Endothelial cell of umbilical vein (primary cell): ENCODE data around the gene ERO1B. TPM values are rescaled to one million over a fixed set of nuclear protein-coding genes. Genes with fewer than 3 reads are reported as not detected.

Experiments
- BruUV-seq: library from RNA; stranded (reverse); fragments of 400-500 nt; replicated peaks from 2 replicates; lab custom pipeline; 2021; lab: Mats Ljungman, UMichigan
- CTCF ChIA-PET: fragments of 300-600, 350-600 bp; sonication (Branson Sonifier 250); formaldehyde crosslinking; loops from one replicate; lab custom pipeline; 2021; ENCODE audit warnings: antibody characterized with exemption, inconsistent platforms; lab: Charles Lee
- POLR2A ChIA-PET: fragments of 300-600, 350-600 bp; sonication (Branson Sonifier 250); formaldehyde crosslinking; loops from one replicate; lab custom pipeline; 2021; ENCODE audit warnings: antibody characterized with exemption, inconsistent platforms; lab: Charles Lee
- DNase-seq: peaks from one replicate; pipeline ENCODE4 v3.0.0-alpha.2; 2011; ENCODE audit warnings: low read depth, low spot score
- FAIRE-seq: peaks from 2 replicates; lab custom pipeline; 2011; peaks lifted over from hg19 to GRCh38; lab: Jason Lieb, UNC
- H2AFZ ChIP-seq: 2 replicates; pipeline ENCODE4 v1.6.0; 2012; ENCODE audit warnings: low read depth, low read length, control low read depth, inconsistent platforms
- H3K27ac ChIP-seq: 2 replicates; pipeline ENCODE4 v1.5.1; 2011; ENCODE audit warnings: low read depth, mild to moderate bottlenecking, control low read depth, low read length, moderate library complexity; ENCODE audit not compliant: insufficient read depth
- H3K27me3 ChIP-seq, 2 experiments: 2 replicates each; pipeline versions ENCODE4 v1.6.0 to v1.6.1; 2011; ENCODE audit warnings: low read length in 2 of 2, mixed read lengths in 1 of 2; ENCODE audit not compliant: control insufficient read depth in 2 of 2, insufficient read depth in 2 of 2
- H3K36me3 ChIP-seq, 2 experiments: 2 replicates in 1 of 2; 3 replicates in 1 of 2; pipeline ENCODE4 v1.5.1; 2011; ENCODE audit warnings: low read length in 2 of 2, mild to moderate bottlenecking in 1 of 2, moderate library complexity in 1 of 2; ENCODE audit not compliant: control insufficient read depth in 2 of 2, insufficient read depth in 2 of 2; ENCODE audit errors: extremely low read depth in 1 of 2
- H3K4me1 ChIP-seq: 3 replicates; pipeline ENCODE4 v1.5.1; 2011; ENCODE audit warnings: mild to moderate bottlenecking, low read length; ENCODE audit not compliant: control insufficient read depth, insufficient read depth; ENCODE audit errors: extremely low read depth
- H3K4me2 ChIP-seq: 2 replicates; pipeline ENCODE4 v1.6.1; 2011; ENCODE audit warnings: low read length, control low read depth, mixed read lengths; ENCODE audit not compliant: insufficient read depth
- H3K4me3 ChIP-seq, 3 experiments: fragments of 200-600 bp in 1 of 3; sonication (generic), shearing (Covaris generic) in 1 of 3; replicated peaks in 1 of 3; 2 replicates each; pipeline ENCODE4 v1.5.1; 2011 to 2016; ENCODE audit warnings: control low read depth in 3 of 3, low read length in 3 of 3, mild to moderate bottlenecking in 2 of 3, inconsistent platforms in 1 of 3, low read depth in 1 of 3, moderate library complexity in 1 of 3; ENCODE audit not compliant: insufficient read depth in 1 of 3
- H3K79me2 ChIP-seq: 2 replicates; pipeline ENCODE4 v1.6.0; 2012; ENCODE audit warnings: low read length, inconsistent platforms; ENCODE audit not compliant: control insufficient read depth, insufficient read depth
- H3K9ac ChIP-seq: replicated peaks from 2 replicates; pipeline ENCODE3; 2011; ENCODE audit warnings: low read length, control low read depth; ENCODE audit not compliant: insufficient read depth; ENCODE audit errors: extremely low read depth
- H3K9me1 ChIP-seq: replicated peaks from 3 replicates; pipeline ENCODE4 v1.6.0; 2011; ENCODE audit warnings: mild to moderate bottlenecking, low read length; ENCODE audit not compliant: control insufficient read depth, insufficient read depth; ENCODE audit errors: extremely low read depth
- H3K9me3 ChIP-seq: replicated peaks from 2 replicates; pipeline ENCODE4 v1.5.1; 2012; ENCODE audit warnings: low read length, inconsistent platforms; ENCODE audit not compliant: control insufficient read depth, insufficient read depth
- H4K20me1 ChIP-seq: replicated peaks from 2 replicates; pipeline ENCODE3; 2011; ENCODE audit warnings: mild to moderate bottlenecking, low read length; ENCODE audit not compliant: control insufficient read depth, insufficient read depth; ENCODE audit errors: extremely low read depth
- EZH2 ChIP-seq: IDR thresholded peaks from 2 replicates; pipeline ENCODE4 v1.6.1; 2012; ENCODE audit warnings: borderline replicate concordance, low read depth, mild to moderate bottlenecking, moderate library complexity, low read length, inconsistent platforms; ENCODE audit not compliant: severe bottlenecking
- FOS ChIP-seq: IDR thresholded peaks from 2 replicates; pipeline ENCODE4 v1.6.1; 2011; ENCODE audit warnings: mild to moderate bottlenecking, low read length, moderate library complexity, borderline replicate concordance; ENCODE audit not compliant: insufficient read depth
- GATA2 ChIP-seq: IDR thresholded peaks from 2 replicates; pipeline ENCODE4 v1.7.0; 2011; ENCODE audit warnings: low read depth, mild to moderate bottlenecking, moderate library complexity, mixed read lengths, low read length; ENCODE audit not compliant: insufficient read length, insufficient read depth
- JUN ChIP-seq: IDR thresholded peaks from 2 replicates; pipeline ENCODE4 v1.6.1; 2011; ENCODE audit warnings: borderline replicate concordance, low read depth; ENCODE audit not compliant: insufficient read length, insufficient read depth
- MYC ChIP-seq: IDR thresholded peaks from one replicate; pipeline ENCODE4 v1.6.1; 2011; ENCODE audit warnings: mild to moderate bottlenecking, low read depth, low read length
- POLR2A ChIP-seq: IDR thresholded peaks from 2 replicates; pipeline ENCODE4 v1.6.1; 2012; ENCODE audit warnings: low read depth, mild to moderate bottlenecking, control low read depth, low read length
- POLR2AphosphoS5 ChIP-seq: IDR thresholded peaks from 2 replicates; pipeline ENCODE4 v1.6.1; 2012; ENCODE audit warnings: low read depth, mild to moderate bottlenecking, control low read depth, low read length, moderate library complexity; ENCODE audit not compliant: insufficient read depth
- dilution Hi-C: fragments of 300-500 bp; cut with MboI; formaldehyde crosslinking; loops from one replicate; pipeline ENCODE4 v1.15.0; 2019; ENCODE audit warnings: low sequenced_read_pairs; ENCODE audit not compliant: extremely low pct_ligation_motif_present
- intact Hi-C: fragments of 100-400 bp; cut with micrococcal nuclease; formaldehyde crosslinking; loops from one replicate; pipeline ENCODE4 v1.10.0; 2022
- polyA plus RNA-seq, 4 experiments: library from polyadenylated mRNA; depleted of rRNA in 3 of 4; stranded (reverse) in 3 of 4; unstranded in 1 of 4; fragments of >200 nt; gene quantifications; 2 replicates each; pipeline versions ENCODE4 v1.2.1 to v1.2.3, GENCODE V29; 2011 to 2012; ENCODE audit warnings: missing spikeins in 1 of 4
- total RNA-seq: library from RNA; stranded (reverse); gene quantifications from 2 replicates; pipeline ENCODE4 v1.2.3, GENCODE V29; 2021
- TF ChIP-seq, protein P1 (sequence below), 2 donors: IDR thresholded peaks; 1 replicate in 1 of 2; 2 replicates in 1 of 2; pipeline ENCODE4 v1.5.1; 2011; ENCODE audit warnings: low read length in 2 of 2, mild to moderate bottlenecking in 2 of 2, moderate library complexity in 2 of 2, control low read depth in 1 of 2, inconsistent platforms in 1 of 2, low read depth in 1 of 2; ENCODE audit not compliant: insufficient read depth in 1 of 2; ENCODE audit errors: extremely low read depth in 1 of 2
- TF ChIP-seq, protein P2 (sequence below): IDR thresholded peaks from 2 replicates; pipeline ENCODE4 v1.6.1; 2011; ENCODE audit not compliant: insufficient read depth, insufficient read length

The ERO1B gene
- total and polyA plus RNA-seq, 2 donors (not counting 3 experiments of a cell fraction or from before 2014, with no cell fraction given): 1.9 to 3.6 TPM

DNA sequence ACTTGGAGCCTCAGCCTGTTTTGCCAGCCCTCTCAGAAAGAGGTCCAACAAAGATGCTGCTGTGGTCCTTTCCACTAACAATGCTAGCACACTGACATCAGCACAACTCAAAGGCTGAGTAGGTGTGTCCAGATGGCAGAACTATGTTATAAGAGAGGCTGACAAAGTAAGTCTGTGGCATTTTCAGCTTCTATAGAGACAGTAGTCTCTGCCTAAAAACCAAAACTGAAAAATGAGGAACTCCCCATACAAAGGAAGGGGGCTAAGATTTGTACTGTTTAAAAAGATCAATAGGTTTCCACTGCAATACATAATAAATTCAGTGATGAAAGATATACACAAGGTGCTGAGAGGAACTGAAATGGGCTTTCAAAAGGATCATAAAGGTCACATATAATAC is 12.3 kb downstream of the ERO1B start:
- FAIRE-seq (no peak), DNase-seq (no peak)
- POLR2A ChIA-PET: no interaction called here
- Histone ChIP-seq H3K9me3 (no peaks in the 10 kb centered on the region), H3K4me2 (no peak overlapping the region), H3K9me1 (no peaks in the 10 kb centered on the region), H2AFZ (no peak overlapping the region), H3K4me3 (no peak overlapping the region), H4K20me1 (no peaks in the 10 kb centered on the region), H3K27ac (no peak overlapping the region), H3K4me1 (no peaks in the 10 kb centered on the region), H3K79me2 (no peaks in the 10 kb centered on the region), H3K36me3 (no peaks in the 10 kb centered on the region), H3K27me3 (no peaks in the 10 kb centered on the region), H3K9ac (no peak overlapping the region)
- no TSS peak for BruUV-seq
- intact Hi-C loops: no loop called here
- dilution Hi-C loops: no loop called here
- TF ChIP-seq EZH2 (no peak), POLR2AphosphoS5 (no peak), FOS (no peak), GATA2 (no peak), POLR2A (no peak), JUN (no peak), MYC (no peak)
- TF ChIP-seq, protein P1, sequence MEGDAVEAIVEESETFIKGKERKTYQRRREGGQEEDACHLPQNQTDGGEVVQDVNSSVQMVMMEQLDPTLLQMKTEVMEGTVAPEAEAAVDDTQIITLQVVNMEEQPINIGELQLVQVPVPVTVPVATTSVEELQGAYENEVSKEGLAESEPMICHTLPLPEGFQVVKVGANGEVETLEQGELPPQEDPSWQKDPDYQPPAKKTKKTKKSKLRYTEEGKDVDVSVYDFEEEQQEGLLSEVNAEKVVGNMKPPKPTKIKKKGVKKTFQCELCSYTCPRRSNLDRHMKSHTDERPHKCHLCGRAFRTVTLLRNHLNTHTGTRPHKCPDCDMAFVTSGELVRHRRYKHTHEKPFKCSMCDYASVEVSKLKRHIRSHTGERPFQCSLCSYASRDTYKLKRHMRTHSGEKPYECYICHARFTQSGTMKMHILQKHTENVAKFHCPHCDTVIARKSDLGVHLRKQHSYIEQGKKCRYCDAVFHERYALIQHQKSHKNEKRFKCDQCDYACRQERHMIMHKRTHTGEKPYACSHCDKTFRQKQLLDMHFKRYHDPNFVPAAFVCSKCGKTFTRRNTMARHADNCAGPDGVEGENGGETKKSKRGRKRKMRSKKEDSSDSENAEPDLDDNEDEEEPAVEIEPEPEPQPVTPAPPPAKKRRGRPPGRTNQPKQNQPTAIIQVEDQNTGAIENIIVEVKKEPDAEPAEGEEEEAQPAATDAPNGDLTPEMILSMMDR (IDR thresholded peaks at IDR 0.05; ENCODE audit: extremely low read depth in 1 of 2, insufficient read depth in 1 of 2, low read depth in 1 of 2, low read length in 2 of 2): no peak
- TF ChIP-seq, protein P2, sequence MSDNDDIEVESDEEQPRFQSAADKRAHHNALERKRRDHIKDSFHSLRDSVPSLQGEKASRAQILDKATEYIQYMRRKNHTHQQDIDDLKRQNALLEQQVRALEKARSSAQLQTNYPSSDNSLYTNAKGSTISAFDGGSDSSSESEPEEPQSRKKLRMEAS: no peak
- CTCF ChIA-PET: no interaction called here
